Activated CD4-positive, alpha-beta T cell treated with anti-CD3 and anti-CD28 coated beads for 36 hours (primary cell): ENCODE data around the gene C3orf80. TPM values are rescaled to one million over a fixed set of nuclear protein-coding genes. Genes with fewer than 3 reads are reported as not detected.
"Not testable (repeated sequence)": the region's sequence is repeated elsewhere in the genome, so short reads cannot be mapped to it uniquely, and the experiment has no call there.

ENCODE experiments used
- ATAC-seq: fragments of 200-7000 bp; cut with Tn5 transposase; one replicate; pipeline ENCODE4 v1.10.0; 2021; ENCODE audit warnings: mild to moderate bottlenecking, moderate library complexity
- CTCF ChIA-PET: fragments of 350-600 bp; sonication (Branson Sonifier 250); formaldehyde crosslinking; loops from one replicate; lab custom pipeline; 2021; ENCODE audit warnings: antibody characterized with exemption; lab: Charles Lee
- POLR2A ChIA-PET: fragments of 350-600 bp; sonication (Branson Sonifier 250); formaldehyde crosslinking; loops from one replicate; lab custom pipeline; 2021; ENCODE audit warnings: antibody characterized with exemption, inconsistent platforms; lab: Charles Lee
- DNase-seq: peaks from one replicate; pipeline ENCODE4 v3.0.0-alpha.2; 2020
- H3K27ac Mint-ChIP-seq: one replicate; pipeline ENCODE4 v1.8.0; 2021; ENCODE audit warnings: mixed read lengths
- H3K27me3 Mint-ChIP-seq: one replicate; pipeline ENCODE4 v1.8.0; 2021; ENCODE audit warnings: mixed read lengths
- H3K36me3 Mint-ChIP-seq: one replicate; pipeline ENCODE4 v1.8.0; 2021; ENCODE audit warnings: low read depth, mixed read lengths
- H3K4me1 Mint-ChIP-seq: one replicate; pipeline ENCODE4 v1.8.0; 2021; ENCODE audit warnings: mixed read lengths
- H3K4me3 Mint-ChIP-seq: one replicate; pipeline ENCODE4 v1.8.0; 2021; ENCODE audit warnings: mild to moderate bottlenecking, moderate library complexity, mixed read lengths
- H3K9me3 Mint-ChIP-seq: one replicate; pipeline ENCODE4 v1.8.0; 2021; ENCODE audit warnings: low read depth, mixed read lengths
- intact Hi-C, 2 experiments: fragments of 100-400 bp; cut with DNase I in 1 of 2; cut with micrococcal nuclease in 1 of 2; formaldehyde crosslinking; loops; one replicate each; pipeline versions ENCODE4 v1.14.2 to v1.15.1; 2022 to 2024; cut with DNase I, micrococcal nuclease
- total RNA-seq, 2 experiments: library from RNA; stranded (reverse); gene quantifications; one replicate each; pipeline ENCODE4 v1.2.3, GENCODE V29; 2021

C3orf80 gene
- total RNA-seq, 2 experiments from 2014 or later: 0.09 TPM; not detected in 1

GRCh38 chr3:160192310-160193029, 32.8 kb upstream of the C3orf80 start:
- ATAC-seq (no peak), DNase-seq (no peak)
- Mint-ChIP-seq H3K4me3 (no peak overlapping the region), H3K9me3 (no peaks in the 10 kb centered on the region), H3K4me1 (no peaks in the 10 kb centered on the region), H3K27ac (no peak overlapping the region), H3K27me3 (no peaks in the 10 kb centered on the region), H3K36me3 (no peaks in the 10 kb centered on the region)
- intact Hi-C loops: no loop called here
- POLR2A ChIA-PET: no interaction called here
- CTCF ChIA-PET: interaction anchor here (0.6 kb wide), 1 partner anchor 353 kb away, joined by 3 read pairs; the partner anchor contains the start of gene SCHIP1

- POLR2A ChIA-PET: no interaction called here
- CTCF ChIA-PET: interaction anchor here (0.6 to 1.2 kb wide), 2 partner anchors 22 to 63 kb away, joined by 3 read pairs; no protein-coding TSS in a partner anchor
- intact Hi-C loops: no loop called here
- H3K36me3 Mint-ChIP-seq: no peaks in the 10 kb centered on the region
- ATAC-seq: no peak
- H3K27ac Mint-ChIP-seq: no peak overlapping the region
- H3K27me3 Mint-ChIP-seq: no peaks in the 10 kb centered on the region
- no peak overlapping the region for H3K4me3 Mint-ChIP-seq
- DNase-seq: no peak
- no peaks in the 10 kb centered on the region for H3K4me1 Mint-ChIP-seq
- no peaks in the 10 kb centered on the region for H3K9me3 Mint-ChIP-seq
These were observed 31.5 kb upstream of the C3orf80 start for GRCh38 chr3:160193644-160194192.

- H3K4me1 Mint-ChIP-seq: no peaks in the 10 kb centered on the region
- CTCF ChIA-PET: no interaction called here
- no peak overlapping the region for H3K27ac Mint-ChIP-seq
- DNase-seq (no peak), ATAC-seq (no peak)
- no peaks in the 10 kb centered on the region for H3K36me3 Mint-ChIP-seq
- POLR2A ChIA-PET: no interaction called here
- no peaks in the 10 kb centered on the region for H3K27me3 Mint-ChIP-seq
- no peaks in the 10 kb centered on the region for H3K9me3 Mint-ChIP-seq
- intact Hi-C loops: no loop called here
- H3K4me3 Mint-ChIP-seq: no peak overlapping the region
These were observed 30.8 kb upstream of the C3orf80 start for GRCh38 chr3:160194438-160194837.

GRCh38 chr3:160195106-160195505, 30.1 kb upstream of the C3orf80 start:
- H3K27ac Mint-ChIP-seq: no peak overlapping the region
- H3K4me3 Mint-ChIP-seq: no peak overlapping the region
- ATAC-seq (no peak), DNase-seq (no peak)
- H3K4me1 Mint-ChIP-seq: no peaks in the 10 kb centered on the region
- CTCF ChIA-PET: interaction anchor here (0.6 to 1.3 kb wide), 3 partner anchors 32 to 1074 kb away, joined by 3 to 4 read pairs (median 3); no protein-coding TSS in a partner anchor
- POLR2A ChIA-PET: no interaction called here
- intact Hi-C loops: no loop called here
- no peaks in the 10 kb centered on the region for H3K36me3 Mint-ChIP-seq
- no peaks in the 10 kb centered on the region for H3K27me3 Mint-ChIP-seq
- no peaks in the 10 kb centered on the region for H3K9me3 Mint-ChIP-seq

- H3K27me3 Mint-ChIP-seq: no peaks in the 10 kb centered on the region
- ChIA-PET POLR2A (no interaction called here), CTCF (interaction anchor here (0.6 to 1.6 kb wide), 4 partner anchors 12 to 92 kb away, joined by 3 to 5 read pairs (median 4); no protein-coding TSS in a partner anchor)
- no peak for DNase-seq
- no peak overlapping the region for H3K4me3 Mint-ChIP-seq
- intact Hi-C loops: no loop called here
- no peak for ATAC-seq
- H3K4me1 Mint-ChIP-seq: no peaks in the 10 kb centered on the region
- no peaks in the 10 kb centered on the region for H3K9me3 Mint-ChIP-seq
- H3K27ac Mint-ChIP-seq: no peak overlapping the region
- H3K36me3 Mint-ChIP-seq: no peaks in the 10 kb centered on the region
These were observed 28.6 kb upstream of the C3orf80 start for GRCh38 chr3:160196511-160197104.

GRCh38 chr3:160199108-160199507, 26.1 kb upstream of the C3orf80 start:
- POLR2A ChIA-PET: no interaction called here
- Mint-ChIP-seq H3K27ac (no peak overlapping the region), H3K9me3 (no peaks in the 10 kb centered on the region), H3K4me3 (no peak overlapping the region), H3K4me1 (no peaks in the 10 kb centered on the region), H3K27me3 (peaks cover 2% of the 10 kb centered on the region), H3K36me3 (no peaks in the 10 kb centered on the region)
- intact Hi-C loops: no loop called here
- ATAC-seq (no peak), DNase-seq (no peak)
- CTCF ChIA-PET: interaction anchor here (0.6 to 0.8 kb wide), 3 partner anchors 12 to 1892 kb away, joined by 3 to 5 read pairs (median 3); no protein-coding TSS in a partner anchor

- ChIA-PET POLR2A (no interaction called here), CTCF (interaction anchor here (1.1 kb wide), 1 partner anchor 38 kb away, joined by 3 read pairs; no protein-coding TSS in a partner anchor)
- ATAC-seq: no peak
- Mint-ChIP-seq H3K4me3 (no peak overlapping the region), H3K9me3 (peaks cover 2% of the 10 kb centered on the region), H3K27ac (no peak overlapping the region), H3K36me3 (no peaks in the 10 kb centered on the region), H3K27me3 (peaks cover 2% of the 10 kb centered on the region), H3K4me1 (no peaks in the 10 kb centered on the region)
- no peak for DNase-seq
- intact Hi-C loops: no loop called here
These were observed 24.9 kb upstream of the C3orf80 start for GRCh38 chr3:160200353-160200752.

GRCh38 chr3:160204396-160205011, 20.7 kb upstream of the C3orf80 start:
- ATAC-seq, H3K36me3 Mint-ChIP-seq, POLR2A ChIA-PET: not testable (repeated sequence)

GRCh38 chr3:160205606-160206005, 19.6 kb upstream of the C3orf80 start:
- ChIA-PET CTCF (no interaction called here), POLR2A (no interaction called here)
- Mint-ChIP-seq H3K4me1 (no peaks in the 10 kb centered on the region), H3K27me3 (peaks cover 7% of the 10 kb centered on the region), H3K36me3 (no peaks in the 10 kb centered on the region), H3K4me3 (no peak overlapping the region), H3K9me3 (peaks cover 2% of the 10 kb centered on the region), H3K27ac (no peak overlapping the region)
- ATAC-seq (no peak), DNase-seq (no peak)
- intact Hi-C loops: no loop called here

More at GRCh38 chr3:160204396-160205011, 20.7 kb upstream of the C3orf80 start:
- DNase-seq, intact Hi-C loops, H3K4me1 Mint-ChIP-seq, H3K27me3 Mint-ChIP-seq, H3K9me3 Mint-ChIP-seq, CTCF ChIA-PET, H3K27ac Mint-ChIP-seq, H3K4me3 Mint-ChIP-seq: not testable (repeated sequence)

- intact Hi-C loops: loop anchor here in 1 of 2 experiments (2.0 kb wide), 1 partner anchor 178 kb away; no protein-coding TSS in a partner anchor
- Mint-ChIP-seq H3K36me3 (no peaks in the 10 kb centered on the region), H3K27ac (no peak overlapping the region), H3K9me3 (no peaks in the 10 kb centered on the region), H3K4me3 (no peak overlapping the region), H3K27me3 (peaks cover 14% of the 10 kb centered on the region), H3K4me1 (no peaks in the 10 kb centered on the region)
- no peak for ATAC-seq
- ChIA-PET CTCF (interaction anchor here (0.6 to 1.8 kb wide), 6 partner anchors 10 to 179 kb away, joined by 3 to 7 read pairs (median 4); partner anchors contain the start of gene C3orf80), POLR2A (no interaction called here)
- no peak for DNase-seq
These were observed 14.9 kb upstream of the C3orf80 start for GRCh38 chr3:160210341-160210740.

- CTCF ChIA-PET: interaction anchor here (0.6 to 1.8 kb wide), 6 partner anchors 10 to 179 kb away, joined by 3 to 7 read pairs (median 4); partner anchors contain the start of gene C3orf80
- Mint-ChIP-seq H3K27me3 (peaks cover 14% of the 10 kb centered on the region), H3K4me3 (no peak overlapping the region), H3K9me3 (no peaks in the 10 kb centered on the region), H3K27ac (no peak overlapping the region), H3K4me1 (no peaks in the 10 kb centered on the region), H3K36me3 (no peaks in the 10 kb centered on the region)
- intact Hi-C loops: loop anchor here in 1 of 2 experiments (2.0 kb wide), 1 partner anchor 178 kb away; no protein-coding TSS in a partner anchor
- POLR2A ChIA-PET: interaction anchor here (0.7 kb wide), 1 partner anchor 324 kb away, joined by 4 read pairs; no protein-coding TSS in a partner anchor
- DNase-seq (peak; percentile 11), ATAC-seq (peak; percentile 72)
These were observed 14.4 kb upstream of the C3orf80 start for GRCh38 chr3:160210799-160211221.
